K562 (cell line): ENCODE results near the gene ZNHIT3. TPM values are rescaled to one million over a fixed set of nuclear protein-coding genes. Genes with fewer than 3 reads are reported as not detected.

ENCODE experiments used
- ATAC-seq: fragments of 200-7000 bp; cut with Tn5 transposase; 3 replicates; pipeline ENCODE4 v1.9.1; 2020; ENCODE audit warnings: moderate library complexity
- BruUV-seq: library from RNA; stranded (reverse); fragments of 400-500 nt; replicated peaks from 2 replicates; lab custom pipeline; 2021; lab: Mats Ljungman, UMichigan
- CTCF ChIA-PET: fragments of 300-600 bp; formaldehyde crosslinking; extraction: SDS; loops from one replicate; lab custom pipeline; 2021; ENCODE audit warnings: low intra/inter-chr PET ratio; lab: Yijun Ruan, JAX
- POLR2A ChIA-PET: fragments of 300-600, 350-650 bp; sonication (Branson Sonifier 250); formaldehyde crosslinking; extraction: SDS; loops from one replicate; lab custom pipeline; 2021; ENCODE audit warnings: antibody characterized with exemption, inconsistent platforms; lab: Yijun Ruan, JAX
- DNase-seq, 4 experiments: peaks; one replicate each; pipeline versions ENCODE4 v3.0.0 to v3.0.0-alpha.2; 2011 to 2018; ENCODE audit warnings: low spot score in 3 of 4, mixed read lengths in 3 of 4; ENCODE audit errors: extremely low read depth in 1 of 4
- FAIRE-seq: peaks from 2 replicates; lab custom pipeline; 2011; peaks lifted over from hg19 to GRCh38; lab: Jason Lieb, UNC
- H2AFZ ChIP-seq: 2 replicates; pipeline ENCODE4 v1.6.0; 2011; ENCODE audit warnings: low read depth, low read length, control low read depth, inconsistent platforms
- H3K27ac ChIP-seq: fragments of 200-600 bp; 3 replicates; pipeline ENCODE4 v1.8.0; 2011; ENCODE audit warnings: low read depth, mild to moderate bottlenecking, control low read depth, inconsistent platforms, low read length, moderate library complexity, mixed read lengths; ENCODE audit errors: extremely low read depth
- H3K27me3 ChIP-seq, 2 experiments: fragments of 300-600 bp in 1 of 2; 2 replicates in 1 of 2; 3 replicates in 1 of 2; pipeline versions ENCODE4 v1.6.0 to v1.8.0; 2011; ENCODE audit warnings: inconsistent platforms in 2 of 2, low read length in 2 of 2, mild to moderate bottlenecking in 1 of 2, mixed read lengths in 1 of 2, moderate library complexity in 1 of 2; ENCODE audit not compliant: control insufficient read depth in 2 of 2, insufficient read depth in 2 of 2
- H3K36me3 ChIP-seq: fragments of 300-600 bp; 3 replicates; pipeline ENCODE4 v1.8.0; 2011; ENCODE audit warnings: mild to moderate bottlenecking, low read length, inconsistent platforms; ENCODE audit not compliant: control insufficient read depth, insufficient read depth
- H3K4me1 ChIP-seq, 2 experiments: fragments of 200-600 bp in 1 of 2; replicated peaks in 1 of 2; 2 replicates in 1 of 2; 3 replicates in 1 of 2; pipeline versions ENCODE4 v1.5.1 to v1.8.0; 2011; ENCODE audit warnings: inconsistent platforms in 2 of 2, low read length in 2 of 2, mild to moderate bottlenecking in 1 of 2, mixed read lengths in 1 of 2, moderate library complexity in 1 of 2; ENCODE audit not compliant: control insufficient read depth in 2 of 2, insufficient read depth in 2 of 2
- H3K4me2 ChIP-seq: 2 replicates; pipeline ENCODE4 v1.6.1; 2011; ENCODE audit warnings: low read length, control low read depth, inconsistent platforms, mixed read lengths; ENCODE audit not compliant: insufficient read depth
- H3K4me3 ChIP-seq: fragments of 200-600 bp; sonication (generic), shearing (Covaris generic); 2 replicates; pipeline ENCODE4 v1.5.1; 2016; ENCODE audit warnings: control low read depth, inconsistent platforms
- H3K79me2 ChIP-seq: fragments of 200-600 bp; 3 replicates; pipeline ENCODE4 v1.8.0; 2011; ENCODE audit warnings: low read length, inconsistent platforms; ENCODE audit not compliant: control insufficient read depth, insufficient read depth
- H3K9ac ChIP-seq, 2 experiments: 2 replicates each; pipeline versions ENCODE4 v1.6.0 to v1.6.1; 2011; ENCODE audit warnings: low read depth in 2 of 2, low read length in 2 of 2, control low read depth in 1 of 2, inconsistent platforms in 1 of 2, mild to moderate bottlenecking in 1 of 2, mixed read lengths in 1 of 2; ENCODE audit not compliant: insufficient read depth in 1 of 2
- H3K9me1 ChIP-seq: one replicate; pipeline ENCODE4 v1.6.0; 2011; ENCODE audit warnings: inconsistent platforms, mild to moderate bottlenecking, low read length, moderate library complexity; ENCODE audit not compliant: control insufficient read depth, insufficient read depth
- H3K9me3 ChIP-seq: replicated peaks from 2 replicates; pipeline ENCODE4 v1.5.1; 2011; ENCODE audit warnings: low read depth, low read length, inconsistent platforms; ENCODE audit not compliant: control insufficient read depth, insufficient read depth
- H4K20me1 ChIP-seq: replicated peaks from 2 replicates; pipeline ENCODE4 v1.6.1; 2011; ENCODE audit warnings: low read length, inconsistent platforms, mixed read lengths; ENCODE audit not compliant: control insufficient read depth, insufficient read depth
- AFF1 ChIP-seq, 2 experiments: fragments of 450-650 bp; IDR thresholded peaks; 2 replicates each; pipeline ENCODE4 v1.6.1; 2018; ENCODE audit warnings: mild to moderate bottlenecking in 2 of 2, low read depth in 1 of 2; ENCODE audit not compliant: partially characterized antibody in 2 of 2
- HMG20B ChIP-seq: fragments of 250-450 bp; sonication (Bioruptor Pico); IDR thresholded peaks from 2 replicates; pipeline ENCODE4 v1.5.0; 2021; ENCODE audit warnings: mild to moderate bottlenecking
- WGBS: fragments of 100-300 bp; shearing (Covaris generic); methylation state at CpG from one replicate; pipeline ENCODE4 v1.1.6; 2016; ENCODE audit warnings: low coverage, mixed read lengths; ENCODE audit not compliant: insufficient coverage; ENCODE audit errors: missing lambda C conversion rate; 5-methylcytosine and 5-hydroxymethylcytosine counted together
- in situ Hi-C: fragments of 300-500 bp; cut with MboI; formaldehyde crosslinking; loops from 4 replicates; pipeline ENCODE4 v1.15.0; 2018; ENCODE audit warnings: inconsistent platforms, mixed read lengths
- intact Hi-C: fragments of 100-400 bp; cut with micrococcal nuclease; formaldehyde crosslinking; loops from 2 replicates; pipeline ENCODE4 v1.14.2; 2022
- polyA plus RNA-seq, 8 experiments: library from polyadenylated mRNA; depleted of rRNA in 4 of 8; stranded (reverse) in 5 of 8; unstranded in 3 of 8; fragments of >200 nt; fragmentation: Nextera tagmentation in 2 of 8; fragmentation: Illumina TruSeq in 1 of 8; extraction: Ambion mirVana in 2 of 8; extraction: Trizol in 1 of 8; gene quantifications; 2 replicates each; pipeline versions ENCODE4 v1.2.1 to v1.2.3, GENCODE V29; 2011 to 2014; ENCODE audit warnings: inconsistent platforms in 1 of 8, missing spikeins in 1 of 8
- total RNA-seq, 7 experiments: library from RNA; depleted of rRNA in 6 of 7; stranded (reverse); fragments of >200 nt in 6 of 7; fragmentation: Illumina TruSeq in 2 of 7; extraction: Trizol in 2 of 7; gene quantifications; 2 replicates each; pipeline versions ENCODE4 v1.2.1 to v1.2.3, GENCODE V29; 2011 to 2021; ENCODE audit warnings: low replicate concordance in 1 of 7

The ZNHIT3 gene
- total and polyA plus RNA-seq, 9 of the 15 experiments (the other 6 are each of a cell fraction or from before 2014, with no cell fraction given): 45.0 to 300 (median 88.4) TPM

GRCh38 chr17:36515837-36516236 lies 29.4 kb downstream of the ZNHIT3 start (continued):
- no peak for TF ChIP-seq AFF1 (IDR thresholded peaks at IDR 0.05; ENCODE audit: low read depth in 1 of 2, partially characterized antibody in 2 of 2)
- TF ChIP-seq, all 486 proteins: peak for 0

GRCh38 chr17:36523113-36523512 lies 36.6 kb downstream of the ZNHIT3 start:
- H2AFZ ChIP-seq: no peak overlapping the region
- H3K79me2 ChIP-seq: peaks cover 14% of the 10 kb centered on the region; the same call in 2 of the 3 replicates
- DNase-seq (peak in 1 of 4 experiments; percentile 13), FAIRE-seq (no peak), ATAC-seq (no peak)
- no peak overlapping the region for H3K27ac ChIP-seq
- intact Hi-C loops (no loop called here), in situ Hi-C loops (no loop called here)
- H3K36me3 ChIP-seq: peaks cover 91% of the 10 kb centered on the region
- no TSS peak for BruUV-seq
- 90% methylated on average over 2 of the region's 2 CpGs for WGBS
- H3K4me3 ChIP-seq: no peak overlapping the region
- no peak for TF ChIP-seq HMG20B
- H3K4me2 ChIP-seq: no peak overlapping the region
- CTCF ChIA-PET: no interaction called here
- H3K9me1 ChIP-seq: no peaks in the 10 kb centered on the region
- no peaks in the 10 kb centered on the region for H3K9me3 ChIP-seq
- no peaks in the 10 kb centered on the region for H3K27me3 ChIP-seq
- no peaks in the 10 kb centered on the region for H4K20me1 ChIP-seq
- no peaks in the 10 kb centered on the region for H3K4me1 ChIP-seq
- POLR2A ChIA-PET: interaction anchor here (2.4 to 2.5 kb wide), 2 partner anchors 8 to 12 kb away, joined by 13 to 26 read pairs; partner anchors contain the start of genes MYO19 and PIGW
- no peak overlapping the region for H3K9ac ChIP-seq
